ENCODE measurements around the gene SYNPO2. TPM values are rescaled to one million over a fixed set of nuclear protein-coding genes. Genes with fewer than 3 reads are reported as not detected.

SYNPO2 gene
- total RNA-seq, 1 donor from 2014 or later = 0.26 TPM

GRCh38 chr4:119028296-119028695, 139.6 kb downstream of the SYNPO2 start:
- no peak overlapping the region for H3K27ac Mint-ChIP-seq
- H3K4me1 Mint-ChIP-seq (ENCODE audit: low read depth) = no peaks in the 10 kb centered on the region
- intact Hi-C loops (cut with micrococcal nuclease) = no loop called here
- H3K36me3 Mint-ChIP-seq (ENCODE audit: low read depth) = no peaks in the 10 kb centered on the region
- no peak for DNase-seq (ENCODE audit: low spot score)
- no peak overlapping the region for H3K4me3 Mint-ChIP-seq
- H3K27me3 Mint-ChIP-seq (ENCODE audit: insufficient read depth) = peaks cover 14% of the 10 kb centered on the region
- H3K9me3 Mint-ChIP-seq = no peaks in the 10 kb centered on the region

GRCh38 chr4:119029847-119030535, 141.3 kb downstream of the SYNPO2 start:
- DNase-seq (ENCODE audit: low spot score) = no peak
- no peaks in the 10 kb centered on the region for H3K4me1 Mint-ChIP-seq (ENCODE audit: low read depth)
- no peak overlapping the region for H3K4me3 Mint-ChIP-seq
- no peak overlapping the region for H3K27ac Mint-ChIP-seq
- peaks cover 14% of the 10 kb centered on the region for H3K27me3 Mint-ChIP-seq (ENCODE audit: insufficient read depth)
- no peaks in the 10 kb centered on the region for H3K36me3 Mint-ChIP-seq (ENCODE audit: low read depth)
- no peaks in the 10 kb centered on the region for H3K9me3 Mint-ChIP-seq
- intact Hi-C loops (cut with micrococcal nuclease) = no loop called here

- intact Hi-C loops (cut with micrococcal nuclease) = no loop called here
- Mint-ChIP-seq H3K9me3 (no peaks in the 10 kb centered on the region), H3K4me3 (no peak overlapping the region), H3K4me1 (ENCODE audit: low read depth) (no peaks in the 10 kb centered on the region), H3K36me3 (ENCODE audit: low read depth) (no peaks in the 10 kb centered on the region), H3K27ac (no peak overlapping the region), H3K27me3 (ENCODE audit: insufficient read depth) (peaks cover 14% of the 10 kb centered on the region)
- no peak for DNase-seq (ENCODE audit: low spot score)
These were observed 141.9 kb downstream of the SYNPO2 start for GRCh38 chr4:119030536-119030890.

GRCh38 chr4:119031218-119031617, 142.6 kb downstream of the SYNPO2 start:
- H3K4me1 Mint-ChIP-seq (ENCODE audit: low read depth) = no peaks in the 10 kb centered on the region
- no peaks in the 10 kb centered on the region for H3K9me3 Mint-ChIP-seq
- no peaks in the 10 kb centered on the region for H3K36me3 Mint-ChIP-seq (ENCODE audit: low read depth)
- no peak overlapping the region for H3K27ac Mint-ChIP-seq
- intact Hi-C loops (cut with micrococcal nuclease) = no loop called here
- DNase-seq (ENCODE audit: low spot score) = no peak
- H3K4me3 Mint-ChIP-seq = no peak overlapping the region
- H3K27me3 Mint-ChIP-seq (ENCODE audit: insufficient read depth) = peaks cover 14% of the 10 kb centered on the region

- no peak overlapping the region for H3K27ac Mint-ChIP-seq
These were observed 144.4 kb downstream of the SYNPO2 start for GRCh38 chr4:119032921-119033685.

GRCh38 chr4:119034276-119035008, 145.8 kb downstream of the SYNPO2 start:
- intact Hi-C loops (cut with micrococcal nuclease) = no loop called here
- Mint-ChIP-seq H3K9me3 (no peaks in the 10 kb centered on the region), H3K36me3 (ENCODE audit: low read depth) (no peaks in the 10 kb centered on the region), H3K27me3 (ENCODE audit: insufficient read depth) (peaks cover 8% of the 10 kb centered on the region), H3K4me1 (ENCODE audit: low read depth) (peaks cover 6% of the 10 kb centered on the region), H3K27ac (no peak overlapping the region), H3K4me3 (no peak overlapping the region)
- DNase-seq (ENCODE audit: low spot score) = no peak

More at GRCh38 chr4:119032921-119033685, 144.4 kb downstream of the SYNPO2 start:
- Mint-ChIP-seq H3K27me3 (ENCODE audit: insufficient read depth) (peaks cover 8% of the 10 kb centered on the region), H3K36me3 (ENCODE audit: low read depth) (no peaks in the 10 kb centered on the region), H3K9me3 (no peaks in the 10 kb centered on the region), H3K4me1 (ENCODE audit: low read depth) (peaks cover 4% of the 10 kb centered on the region), H3K4me3 (no peak overlapping the region)
- intact Hi-C loops (cut with micrococcal nuclease) = no loop called here
- DNase-seq (ENCODE audit: low spot score) = no peak

- Mint-ChIP-seq H3K9me3 (no peaks in the 10 kb centered on the region), H3K27me3 (ENCODE audit: insufficient read depth) (peaks cover 2% of the 10 kb centered on the region), H3K4me1 (ENCODE audit: low read depth) (peaks cover 6% of the 10 kb centered on the region), H3K4me3 (no peak overlapping the region), H3K36me3 (ENCODE audit: low read depth) (no peaks in the 10 kb centered on the region), H3K27ac (no peak overlapping the region)
- no peak for DNase-seq (ENCODE audit: low spot score)
- intact Hi-C loops (cut with micrococcal nuclease) = no loop called here
These were observed 147.5 kb downstream of the SYNPO2 start for GRCh38 chr4:119035951-119036737.

GRCh38 chr4:119037709-119038108, 149.1 kb downstream of the SYNPO2 start:
- no peaks in the 10 kb centered on the region for H3K9me3 Mint-ChIP-seq
- no peaks in the 10 kb centered on the region for H3K27me3 Mint-ChIP-seq (ENCODE audit: insufficient read depth)
- intact Hi-C loops (cut with micrococcal nuclease) = loop anchor here (1.0 kb wide), 2 partner anchors 172 to 201 kb away; no protein-coding TSS in a partner anchor
- no peaks in the 10 kb centered on the region for H3K36me3 Mint-ChIP-seq (ENCODE audit: low read depth)
- H3K4me1 Mint-ChIP-seq (ENCODE audit: low read depth) = peaks cover 6% of the 10 kb centered on the region
- H3K27ac Mint-ChIP-seq = no peak overlapping the region
- H3K4me3 Mint-ChIP-seq = no peak overlapping the region
- no peak for DNase-seq (ENCODE audit: low spot score)

GRCh38 chr4:119038116-119038841, 149.6 kb downstream of the SYNPO2 start:
- H3K4me1 Mint-ChIP-seq (ENCODE audit: low read depth) = peaks cover 6% of the 10 kb centered on the region
- no peak overlapping the region for H3K27ac Mint-ChIP-seq
- intact Hi-C loops (cut with micrococcal nuclease) = loop anchor here (1.0 kb wide), 2 partner anchors 171 to 200 kb away; no protein-coding TSS in a partner anchor
- H3K4me3 Mint-ChIP-seq = no peak overlapping the region
- H3K27me3 Mint-ChIP-seq (ENCODE audit: insufficient read depth) = no peaks in the 10 kb centered on the region
- no peak for DNase-seq (ENCODE audit: low spot score)
- H3K36me3 Mint-ChIP-seq (ENCODE audit: low read depth) = no peaks in the 10 kb centered on the region
- H3K9me3 Mint-ChIP-seq = no peaks in the 10 kb centered on the region

GRCh38 chr4:119039160-119039559, 150.5 kb downstream of the SYNPO2 start:
- no peak overlapping the region for H3K4me3 Mint-ChIP-seq
- peaks cover 6% of the 10 kb centered on the region for H3K4me1 Mint-ChIP-seq (ENCODE audit: low read depth)
- DNase-seq (ENCODE audit: low spot score) = no peak
- intact Hi-C loops (cut with micrococcal nuclease) = no loop called here
- no peaks in the 10 kb centered on the region for H3K9me3 Mint-ChIP-seq
- no peaks in the 10 kb centered on the region for H3K27me3 Mint-ChIP-seq (ENCODE audit: insufficient read depth)
- H3K27ac Mint-ChIP-seq = no peak overlapping the region
- no peaks in the 10 kb centered on the region for H3K36me3 Mint-ChIP-seq (ENCODE audit: low read depth)

GRCh38 chr4:119039779-119040178, 151.1 kb downstream of the SYNPO2 start:
- no peaks in the 10 kb centered on the region for H3K27me3 Mint-ChIP-seq (ENCODE audit: insufficient read depth)
- DNase-seq (ENCODE audit: low spot score) = no peak
- no peaks in the 10 kb centered on the region for H3K36me3 Mint-ChIP-seq (ENCODE audit: low read depth)
- H3K9me3 Mint-ChIP-seq = no peaks in the 10 kb centered on the region
- peaks cover 6% of the 10 kb centered on the region for H3K4me1 Mint-ChIP-seq (ENCODE audit: low read depth)
- H3K4me3 Mint-ChIP-seq = no peak overlapping the region
- no peak overlapping the region for H3K27ac Mint-ChIP-seq
- intact Hi-C loops (cut with micrococcal nuclease) = loop anchor here (5.0 kb wide), 1 partner anchor 267 kb away; no protein-coding TSS in a partner anchor

- Mint-ChIP-seq H3K4me3 (no peak overlapping the region), H3K9me3 (no peaks in the 10 kb centered on the region), H3K27ac (no peak overlapping the region), H3K4me1 (ENCODE audit: low read depth) (peaks cover 6% of the 10 kb centered on the region), H3K27me3 (ENCODE audit: insufficient read depth) (no peaks in the 10 kb centered on the region), H3K36me3 (ENCODE audit: low read depth) (no peaks in the 10 kb centered on the region)
- intact Hi-C loops (cut with micrococcal nuclease) = loop anchor here (5.0 kb wide), 1 partner anchor 268 kb away; no protein-coding TSS in a partner anchor
- DNase-seq (ENCODE audit: low spot score) = no peak
These were observed 151.6 kb downstream of the SYNPO2 start for GRCh38 chr4:119040261-119040660.
